OCI-LY7 (cell line): Measurements from ENCODE around the gene SLC35A4. TPM values are rescaled to one million over a fixed set of nuclear protein-coding genes. Genes with fewer than 3 reads are reported as not detected.

Experiments
- BruUV-seq: library from RNA; stranded (reverse); fragments of 400-500 nt; replicated peaks from 2 replicates; lab custom pipeline; 2021; lab: Mats Ljungman, UMichigan
- CTCF ChIA-PET: fragments of 300-600 bp; sonication (Branson Sonifier 250); formaldehyde crosslinking; loops from one replicate; lab custom pipeline; 2022; ENCODE audit warnings: antibody characterized with exemption; ENCODE audit not compliant: unreplicated experiment; lab: Charles Lee
- POLR2A ChIA-PET: fragments of 300-600 bp; sonication (Branson Sonifier 250); formaldehyde crosslinking; loops from one replicate; lab custom pipeline; 2022; ENCODE audit warnings: antibody characterized with exemption; lab: Charles Lee
- DNase-seq: peaks from one replicate; pipeline ENCODE4 v3.0.0-alpha.2; 2015; ENCODE audit warnings: low spot score
- H2AFZ ChIP-seq: fragments of 200-600 bp; sonication (generic), shearing (Covaris generic); 2 replicates; pipeline ENCODE4 v1.6.1; 2014; ENCODE audit warnings: mild to moderate bottlenecking, antibody characterized with exemption, low read length, moderate library complexity
- H3K27ac ChIP-seq: fragments of 200-600 bp; sonication (generic); 2 replicates; pipeline ENCODE4 v1.5.1; 2014; ENCODE audit warnings: mixed run types, low read depth, mild to moderate bottlenecking, moderate library complexity, low read length, inconsistent platforms; ENCODE audit not compliant: poor library complexity, severe bottlenecking
- H3K36me3 ChIP-seq: fragments of 200-600 bp; sonication (generic); 2 replicates; pipeline ENCODE4 v1.6.1; 2014; ENCODE audit warnings: mild to moderate bottlenecking, antibody characterized with exemption, low read length, moderate library complexity, mixed read lengths; ENCODE audit not compliant: insufficient read depth
- H3K4me1 ChIP-seq: fragments of 200-600 bp; sonication (generic); 2 replicates; pipeline ENCODE4 v1.5.1; 2014; ENCODE audit warnings: mild to moderate bottlenecking, low read length; ENCODE audit not compliant: insufficient read depth, poor library complexity, severe bottlenecking
- H3K4me2 ChIP-seq: fragments of 200-600 bp; sonication (generic); 2 replicates; pipeline ENCODE4 v1.6.1; 2014; ENCODE audit warnings: mild to moderate bottlenecking, low read length
- H3K4me3 ChIP-seq: fragments of 200-600 bp; sonication (generic); 2 replicates; pipeline ENCODE4 v1.5.1; 2014; ENCODE audit warnings: mild to moderate bottlenecking, low read depth, low read length; ENCODE audit not compliant: poor library complexity, severe bottlenecking
- H3K79me2 ChIP-seq: fragments of 200-600 bp; sonication (generic); 2 replicates; pipeline ENCODE4 v1.6.1; 2016; ENCODE audit warnings: low read depth, mild to moderate bottlenecking, low read length, moderate library complexity, mixed read lengths; ENCODE audit not compliant: insufficient read depth
- H3K9me2 ChIP-seq: fragments of 200-600 bp; sonication (generic); 2 replicates; pipeline ENCODE4 v1.6.1; 2016; ENCODE audit warnings: mild to moderate bottlenecking, low read length, mixed read lengths; ENCODE audit not compliant: insufficient read depth
- H3K9me3 ChIP-seq: fragments of 200-600 bp; sonication (generic); 2 replicates; pipeline ENCODE4 v1.6.1; 2014; ENCODE audit warnings: mild to moderate bottlenecking, mixed run types, low read length, mixed read lengths
- H4K20me1 ChIP-seq: fragments of 200-600 bp; sonication (generic); 2 replicates; pipeline ENCODE4 v1.6.1; 2014; ENCODE audit warnings: mild to moderate bottlenecking, antibody characterized with exemption, low read length, moderate library complexity, mixed read lengths; ENCODE audit not compliant: insufficient read depth
- CTCF ChIP-seq: fragments of 200-600 bp; sonication (generic); conservative IDR thresholded peaks from 2 replicates; pipeline ENCODE4 v1.5.1; 2014; ENCODE audit warnings: mild to moderate bottlenecking, antibody characterized with exemption, low read length, moderate library complexity, mixed read lengths
- EZH2phosphoT487 ChIP-seq: fragments of 200-600 bp; sonication (generic); IDR thresholded peaks from 2 replicates; pipeline ENCODE4 v1.6.1; 2018; ENCODE audit warnings: low read depth, borderline replicate concordance, mild to moderate bottlenecking, mixed run types, antibody characterized with exemption, low read length, moderate library complexity, mixed read lengths
- intact Hi-C: fragments of 100-400 bp; cut with micrococcal nuclease; formaldehyde crosslinking; loops from one replicate; pipeline ENCODE4 v1.10.0; 2022; ENCODE audit not compliant: unreplicated experiment
- total RNA-seq, 2 experiments: library from RNA; depleted of rRNA in 1 of 2; stranded (reverse); fragments of >200 nt in 1 of 2; shearing (Covaris generic) in 1 of 2; gene quantifications; 2 replicates each; pipeline ENCODE4 v1.2.3, GENCODE V29; 2014 to 2022

The SLC35A4 gene
- total RNA-seq, 2 experiments from 2014 or later, result 29.1 to 48.7 TPM

- H3K9me2 ChIP-seq, result no peaks in the 10 kb centered on the region
- peaks cover 18% of the 10 kb centered on the region for H3K36me3 ChIP-seq
- peak; percentile 89 for DNase-seq
- TF ChIP-seq CTCF, result no peak
- no peak for TF ChIP-seq EZH2phosphoT487
- H3K9me3 ChIP-seq, result no peaks in the 10 kb centered on the region
- H2AFZ ChIP-seq, result peak within 1 kb of the TSS; percentile 63; the same call in 1 of the 2 replicates
- peaks cover 18% of the 10 kb centered on the region; the same call in 1 of the 2 replicates for H3K79me2 ChIP-seq
- H3K4me3 ChIP-seq, result peak within 1 kb of the TSS; percentile 82
- CTCF ChIA-PET, result no interaction called here
- intact Hi-C loops, result loop anchor here (2.0 to 10.0 kb wide), 4 partner anchors 82 to 312 kb away; partner anchors contain the start of genes ANKHD1, SLC4A9 and TMCO6
- peak within 1 kb of the TSS; percentile 46 for H3K27ac ChIP-seq
- H3K4me2 ChIP-seq, result peak within 1 kb of the TSS; percentile 91
- POLR2A ChIA-PET, result interaction anchor here (0.7 to 1.4 kb wide), 4 partner anchors 9 to 26 kb away, joined by 3 to 5 read pairs (median 3); no protein-coding TSS in a partner anchor
- no TSS peak for BruUV-seq
- no peaks in the 10 kb centered on the region for H4K20me1 ChIP-seq
- H3K4me1 ChIP-seq, result peaks cover 23% of the 10 kb centered on the region
Observed at GRCh38 chr5:140557136-140557805, 7.4 kb upstream of the SLC35A4 start, which contains the start of gene SRA1. Gene SRA1 (minus strand): TSS chr5:140557473. CDS start chr5:140557452, 21 bp downstream.

- Histone ChIP-seq H3K36me3 (peaks cover 13% of the 10 kb centered on the region), H4K20me1 (no peaks in the 10 kb centered on the region), H3K4me3 (peak overlapping the region; percentile 82), H3K9me3 (no peaks in the 10 kb centered on the region), H3K9me2 (no peaks in the 10 kb centered on the region), H3K79me2 (peaks cover 18% of the 10 kb centered on the region; the same call in 1 of the 2 replicates), H3K27ac (peak overlapping the region; percentile 46), H2AFZ (peak overlapping the region; percentile 63; the same call in 1 of the 2 replicates), H3K4me1 (peaks cover 23% of the 10 kb centered on the region), H3K4me2 (peak overlapping the region; percentile 91)
- ChIA-PET CTCF (no interaction called here), POLR2A (interaction anchor here (0.8 to 1.4 kb wide), 2 partner anchors 8 to 11 kb away, joined by 3 to 5 read pairs; no protein-coding TSS in a partner anchor)
- no TSS peak for BruUV-seq
- intact Hi-C loops, result loop anchor here (2.0 to 10.0 kb wide), 4 partner anchors 81 to 313 kb away; partner anchors contain the start of genes ANKHD1, SLC4A9 and TMCO6
- TF ChIP-seq EZH2phosphoT487, result no peak
- no peak for TF ChIP-seq CTCF
- no peak for DNase-seq
Observed at GRCh38 chr5:140557965-140558364, 6.7 kb upstream of the SLC35A4 start.

GRCh38 chr5:140558542-140558941, 6.1 kb upstream of the SLC35A4 start:
- intact Hi-C loops, result loop anchor here (10.0 kb wide), 2 partner anchors 194 to 314 kb away; partner anchors contain the start of gene SLC4A9
- CTCF ChIA-PET, result no interaction called here

More at GRCh38 chr5:140558542-140558941, 6.1 kb upstream of the SLC35A4 start:
- Histone ChIP-seq H4K20me1 (no peaks in the 10 kb centered on the region), H2AFZ (no peak overlapping the region), H3K79me2 (peaks cover 18% of the 10 kb centered on the region; the same call in 1 of the 2 replicates), H3K4me2 (no peak overlapping the region), H3K36me3 (peaks cover 7% of the 10 kb centered on the region; the same call in 1 of the 2 replicates), H3K9me3 (no peaks in the 10 kb centered on the region), H3K4me1 (peaks cover 24% of the 10 kb centered on the region), H3K27ac (no peak overlapping the region), H3K4me3 (no peak overlapping the region), H3K9me2 (no peaks in the 10 kb centered on the region)
- TF ChIP-seq CTCF, result no peak
- TF ChIP-seq EZH2phosphoT487, result no peak
- BruUV-seq, result no TSS peak
- no peak for DNase-seq
- POLR2A ChIA-PET, result no interaction called here
